ENCODE data around the gene CLDND1. TPM values are rescaled to one million over a fixed set of nuclear protein-coding genes. Genes with fewer than 3 reads are reported as not detected.
A peak's percentile ranks its signal among the peaks of the same experiment; 100 is the strongest.

Gene CLDND1
- total and polyA plus RNA-seq, 3 donors from 2014 or later = 150 to 207 (median 162) TPM

- DNase-seq = no peak
- Histone ChIP-seq H3K27ac (no peak overlapping the region), H3K27me3 (no peaks in the 10 kb centered on the region), H3K36me3 (ENCODE audit: low read depth, missing control alignments) (no peaks in the 10 kb centered on the region), H3K4me1 (no peaks in the 10 kb centered on the region), H3K9me3 (no peaks in the 10 kb centered on the region), H3K4me3 (no peak overlapping the region)
- TF ChIP-seq POLR2A (IDR thresholded peaks at IDR 0.05) = no peak
- TF ChIP-seq, protein P1, sequence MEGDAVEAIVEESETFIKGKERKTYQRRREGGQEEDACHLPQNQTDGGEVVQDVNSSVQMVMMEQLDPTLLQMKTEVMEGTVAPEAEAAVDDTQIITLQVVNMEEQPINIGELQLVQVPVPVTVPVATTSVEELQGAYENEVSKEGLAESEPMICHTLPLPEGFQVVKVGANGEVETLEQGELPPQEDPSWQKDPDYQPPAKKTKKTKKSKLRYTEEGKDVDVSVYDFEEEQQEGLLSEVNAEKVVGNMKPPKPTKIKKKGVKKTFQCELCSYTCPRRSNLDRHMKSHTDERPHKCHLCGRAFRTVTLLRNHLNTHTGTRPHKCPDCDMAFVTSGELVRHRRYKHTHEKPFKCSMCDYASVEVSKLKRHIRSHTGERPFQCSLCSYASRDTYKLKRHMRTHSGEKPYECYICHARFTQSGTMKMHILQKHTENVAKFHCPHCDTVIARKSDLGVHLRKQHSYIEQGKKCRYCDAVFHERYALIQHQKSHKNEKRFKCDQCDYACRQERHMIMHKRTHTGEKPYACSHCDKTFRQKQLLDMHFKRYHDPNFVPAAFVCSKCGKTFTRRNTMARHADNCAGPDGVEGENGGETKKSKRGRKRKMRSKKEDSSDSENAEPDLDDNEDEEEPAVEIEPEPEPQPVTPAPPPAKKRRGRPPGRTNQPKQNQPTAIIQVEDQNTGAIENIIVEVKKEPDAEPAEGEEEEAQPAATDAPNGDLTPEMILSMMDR (IDR thresholded peaks at IDR 0.05) = no peak
- intact Hi-C loops (cut with DNase I; ENCODE audit: low total_unique reads) = no loop called here
- 60 to 79% methylated on average over 6 of the region's 6 CpGs for WGBS, 2 donors
Observed at GRCh38 chr3:98525494-98525893, 2.8 kb upstream of the CLDND1 start.

DNA sequence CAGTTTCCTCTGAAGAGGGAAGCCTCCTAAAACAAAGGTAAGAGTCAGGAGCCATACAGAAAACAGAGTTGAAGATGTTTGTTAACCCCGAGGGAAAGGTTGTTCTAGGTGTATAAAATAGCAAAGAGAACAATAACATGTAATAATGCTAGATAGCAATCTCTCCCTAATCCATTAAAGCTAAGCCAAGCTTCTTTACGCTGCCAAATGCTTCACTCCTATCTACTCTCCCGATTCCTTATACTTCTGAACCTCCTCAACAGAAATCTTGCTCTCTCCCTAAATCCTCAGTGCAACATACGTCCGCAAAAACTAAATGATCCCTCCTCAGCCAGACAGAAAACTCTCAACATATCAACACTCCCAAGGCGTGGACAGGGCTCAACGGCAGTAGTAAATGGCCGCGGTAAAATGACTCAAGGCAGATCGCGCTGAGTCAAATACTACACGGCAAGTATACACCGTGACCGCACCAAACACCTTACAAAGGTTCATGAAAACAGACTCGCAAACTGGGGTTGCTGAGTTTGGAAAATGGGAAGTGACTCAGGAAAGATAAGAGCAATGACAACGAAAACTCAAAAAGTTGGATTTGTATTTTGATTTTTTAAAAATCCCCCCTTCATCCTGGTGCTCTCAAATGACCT is 682 bp downstream of the CLDND1 start:
- 0 to 2% methylated on average over 16 of the region's 16 CpGs for WGBS, 2 donors
- DNase-seq = peak; percentile 64
- H3K36me3 ChIP-seq (ENCODE audit: low read depth, missing control alignments) = no peaks in the 10 kb centered on the region
- intact Hi-C loops (cut with DNase I; ENCODE audit: low total_unique reads) = no loop called here
- peak overlapping the region; percentile 96 to 98 for H3K27ac ChIP-seq
- peak overlapping the region; percentile 89 to 98 for H3K4me3 ChIP-seq
- H3K9me3 ChIP-seq = no peaks in the 10 kb centered on the region
- H3K27me3 ChIP-seq = no peaks in the 10 kb centered on the region
- no peak for TF ChIP-seq POLR2A (IDR thresholded peaks at IDR 0.05)
- TF ChIP-seq, protein P1 (IDR thresholded peaks at IDR 0.05) = no peak
- no peaks in the 10 kb centered on the region for H3K4me1 ChIP-seq

DNA sequence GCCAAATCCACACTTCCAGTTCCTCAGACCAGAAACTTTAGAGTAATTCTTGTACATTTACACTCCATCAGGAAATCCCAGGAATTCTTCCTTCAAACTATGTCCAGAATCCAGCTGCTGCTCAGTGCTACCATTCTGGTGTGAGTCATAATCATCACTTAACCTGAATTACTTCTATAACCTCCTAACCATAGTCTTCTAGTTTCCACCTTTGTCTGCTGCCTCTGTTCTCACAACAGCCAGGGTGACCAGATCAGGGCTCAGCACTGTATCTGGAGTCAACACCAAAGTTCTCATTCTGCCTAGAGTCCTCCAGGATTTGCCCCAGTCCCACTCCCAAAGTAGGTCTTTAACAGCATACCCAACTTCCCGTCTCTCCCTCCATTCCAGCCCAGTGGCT is 3.4 kb downstream of the CLDND1 start:
- no peak for DNase-seq
- Histone ChIP-seq H3K27me3 (no peaks in the 10 kb centered on the region), H3K36me3 (ENCODE audit: low read depth, missing control alignments) (no peaks in the 10 kb centered on the region), H3K9me3 (no peaks in the 10 kb centered on the region), H3K27ac (no peak overlapping the region), H3K4me3 (no peak overlapping the region), H3K4me1 (no peaks in the 10 kb centered on the region)
- 91 to 100% methylated on average over 1 of the region's 1 CpG for WGBS, 2 donors
- TF ChIP-seq POLR2A (IDR thresholded peaks at IDR 0.05) = no peak
- TF ChIP-seq, protein P1 (IDR thresholded peaks at IDR 0.05) = no peak
- intact Hi-C loops (cut with DNase I; ENCODE audit: low total_unique reads) = no loop called here

DNA sequence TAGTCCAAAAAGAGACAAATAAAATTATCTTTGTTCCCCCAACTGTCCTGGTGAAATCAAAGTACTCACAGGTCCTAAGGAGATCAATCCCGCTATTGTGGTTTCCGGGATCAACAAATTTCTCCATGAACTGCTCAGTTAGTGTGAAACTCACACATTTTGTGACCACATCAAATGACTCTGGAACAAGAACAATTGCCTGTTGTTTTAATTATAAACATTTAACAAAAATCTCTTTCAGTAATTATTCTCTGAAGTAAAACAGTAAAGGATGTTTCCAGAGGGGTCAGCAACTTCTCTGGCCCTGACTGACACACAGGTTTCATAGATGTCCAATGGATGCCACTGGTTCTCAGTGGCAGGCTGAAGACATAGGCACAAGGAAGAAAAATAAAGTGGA is 3.9 kb downstream of the CLDND1 start:
- no peak for TF ChIP-seq POLR2A (IDR thresholded peaks at IDR 0.05)
- TF ChIP-seq, protein P1 (IDR thresholded peaks at IDR 0.05) = no peak
- 80 to 88% methylated on average over 2 of the region's 2 CpGs for WGBS, 2 donors
- H3K9me3 ChIP-seq = no peaks in the 10 kb centered on the region
- no peaks in the 10 kb centered on the region for H3K4me1 ChIP-seq
- H3K27ac ChIP-seq = no peak overlapping the region
- intact Hi-C loops (cut with DNase I; ENCODE audit: low total_unique reads) = no loop called here
- DNase-seq = no peak
- no peak overlapping the region for H3K4me3 ChIP-seq
- H3K36me3 ChIP-seq (ENCODE audit: low read depth, missing control alignments) = no peaks in the 10 kb centered on the region
- no peaks in the 10 kb centered on the region for H3K27me3 ChIP-seq

- no peaks in the 10 kb centered on the region for H3K27me3 ChIP-seq
Observed at GRCh38 chr3:98514948-98515347, 7.8 kb downstream of the CLDND1 start.

More at GRCh38 chr3:98514948-98515347, 7.8 kb downstream of the CLDND1 start:
- intact Hi-C loops (cut with DNase I; ENCODE audit: low total_unique reads) = no loop called here
- H3K36me3 ChIP-seq (ENCODE audit: low read depth, missing control alignments) = no peaks in the 10 kb centered on the region
- H3K9me3 ChIP-seq = no peaks in the 10 kb centered on the region
- DNase-seq = no peak
- WGBS, 2 donors = 88 to 93% methylated on average over 1 of the region's 1 CpG
- no peaks in the 10 kb centered on the region for H3K4me1 ChIP-seq
- H3K4me3 ChIP-seq = no peak overlapping the region
- no peak for TF ChIP-seq POLR2A (IDR thresholded peaks at IDR 0.05)
- TF ChIP-seq, protein P1 (IDR thresholded peaks at IDR 0.05) = no peak
- H3K27ac ChIP-seq = no peak overlapping the region

Data from testis (tissue), 3 donors.